ENCODE data around the gene FAM120B. TPM values are rescaled to one million over a fixed set of nuclear protein-coding genes. Genes with fewer than 3 reads are reported as not detected.

FAM120B gene
- total RNA-seq, 6 experiments from 2014 or later = 9.5 to 15.7 (median 13.1) TPM

DNA sequence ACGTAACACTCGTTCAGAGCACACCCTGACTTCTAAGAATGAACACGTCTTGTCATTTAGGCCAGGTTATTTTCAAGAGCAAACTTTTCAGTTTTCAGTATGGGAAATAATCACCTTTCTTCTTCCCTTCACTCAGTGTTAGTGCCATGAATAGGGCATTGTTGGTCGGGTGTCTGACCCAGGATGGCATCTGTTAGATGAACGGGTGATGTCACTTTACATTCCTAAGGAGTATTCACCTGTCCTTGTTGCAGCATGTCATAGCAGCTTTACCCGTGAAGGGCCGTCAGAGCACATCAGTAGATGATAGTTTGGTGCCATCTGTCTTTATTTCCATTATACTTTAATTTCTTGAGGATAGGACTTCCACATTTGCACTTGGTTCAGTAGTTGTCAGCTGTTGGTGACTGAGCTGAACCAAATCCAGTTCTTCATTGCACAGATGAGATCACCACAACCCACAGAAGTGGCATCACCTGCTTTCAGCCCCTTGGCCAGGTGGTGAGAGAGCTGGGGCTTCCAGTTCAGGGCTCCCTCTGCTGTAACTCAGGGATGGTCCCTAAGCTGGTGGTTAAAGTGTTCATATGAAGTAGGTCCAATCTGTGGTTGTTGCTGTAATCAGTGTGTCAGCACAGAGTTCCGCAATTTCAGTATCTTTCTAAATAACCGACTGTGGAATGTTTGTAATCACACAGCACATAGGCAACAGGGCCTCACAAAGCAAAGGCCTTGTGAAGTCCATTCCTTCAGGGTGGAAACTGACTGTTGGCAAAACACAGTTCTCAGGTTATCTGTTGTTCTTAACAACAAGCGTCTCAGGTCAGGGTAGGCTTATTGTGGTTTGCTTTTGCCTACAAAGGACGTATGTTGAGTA is 68.2 kb downstream of the FAM120B start:
- Histone ChIP-seq H3K9me3 (no peaks in the 10 kb centered on the region), H3K4me3 (no peak overlapping the region), H3K4me1 (no peaks in the 10 kb centered on the region), H3K27ac (no peak overlapping the region), H3K36me3 (no peaks in the 10 kb centered on the region), H3K27me3 (no peaks in the 10 kb centered on the region)
- ATAC-seq (peak in 1 of 4 donors; percentile 19), DNase-seq (no peak)
- intact Hi-C loops (cut with DNase I) = no loop called here
- TF ChIP-seq, protein P1, sequence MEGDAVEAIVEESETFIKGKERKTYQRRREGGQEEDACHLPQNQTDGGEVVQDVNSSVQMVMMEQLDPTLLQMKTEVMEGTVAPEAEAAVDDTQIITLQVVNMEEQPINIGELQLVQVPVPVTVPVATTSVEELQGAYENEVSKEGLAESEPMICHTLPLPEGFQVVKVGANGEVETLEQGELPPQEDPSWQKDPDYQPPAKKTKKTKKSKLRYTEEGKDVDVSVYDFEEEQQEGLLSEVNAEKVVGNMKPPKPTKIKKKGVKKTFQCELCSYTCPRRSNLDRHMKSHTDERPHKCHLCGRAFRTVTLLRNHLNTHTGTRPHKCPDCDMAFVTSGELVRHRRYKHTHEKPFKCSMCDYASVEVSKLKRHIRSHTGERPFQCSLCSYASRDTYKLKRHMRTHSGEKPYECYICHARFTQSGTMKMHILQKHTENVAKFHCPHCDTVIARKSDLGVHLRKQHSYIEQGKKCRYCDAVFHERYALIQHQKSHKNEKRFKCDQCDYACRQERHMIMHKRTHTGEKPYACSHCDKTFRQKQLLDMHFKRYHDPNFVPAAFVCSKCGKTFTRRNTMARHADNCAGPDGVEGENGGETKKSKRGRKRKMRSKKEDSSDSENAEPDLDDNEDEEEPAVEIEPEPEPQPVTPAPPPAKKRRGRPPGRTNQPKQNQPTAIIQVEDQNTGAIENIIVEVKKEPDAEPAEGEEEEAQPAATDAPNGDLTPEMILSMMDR (IDR thresholded peaks at IDR 0.05) = no peak
- TF ChIP-seq POLR2A (IDR thresholded peaks at IDR 0.05) = no peak
- WGBS (ENCODE audit: insufficient coverage, low coverage, low lambda C conversion rate, missing lambda C conversion rate) = 83% methylated on average over 11 of the region's 11 CpGs

DNA sequence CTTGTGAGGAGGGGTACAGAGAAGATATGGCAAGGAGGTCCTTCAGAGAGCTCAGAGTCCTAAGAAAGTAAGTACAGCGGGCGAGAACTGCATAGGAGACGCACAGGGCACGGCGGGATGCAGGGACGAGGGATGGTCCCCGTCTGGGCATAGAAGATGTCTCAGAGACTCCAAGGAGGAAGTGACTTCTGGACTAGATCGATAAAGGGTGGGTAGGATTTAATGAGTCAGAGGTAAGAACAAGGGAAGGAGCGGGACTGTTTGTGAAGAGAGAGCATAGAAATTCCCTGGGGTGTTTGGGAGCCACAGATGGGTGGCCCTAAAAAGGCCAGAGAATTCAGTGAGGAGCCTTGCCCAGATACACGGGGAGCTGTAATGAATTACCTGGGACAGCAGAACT is 69.1 kb downstream of the FAM120B start:
- Histone ChIP-seq H3K27ac (no peak overlapping the region), H3K36me3 (no peaks in the 10 kb centered on the region), H3K4me1 (no peaks in the 10 kb centered on the region), H3K9me3 (no peaks in the 10 kb centered on the region), H3K27me3 (no peaks in the 10 kb centered on the region), H3K4me3 (no peak overlapping the region)
- no peak for TF ChIP-seq POLR2A (IDR thresholded peaks at IDR 0.05)
- TF ChIP-seq, protein P1 (IDR thresholded peaks at IDR 0.05) = no peak
- intact Hi-C loops (cut with DNase I) = no loop called here
- WGBS (ENCODE audit: insufficient coverage, low coverage, low lambda C conversion rate, missing lambda C conversion rate) = 88% methylated on average over 9 of the region's 10 CpGs
- DNase-seq (no peak), ATAC-seq (no peak)

DNA sequence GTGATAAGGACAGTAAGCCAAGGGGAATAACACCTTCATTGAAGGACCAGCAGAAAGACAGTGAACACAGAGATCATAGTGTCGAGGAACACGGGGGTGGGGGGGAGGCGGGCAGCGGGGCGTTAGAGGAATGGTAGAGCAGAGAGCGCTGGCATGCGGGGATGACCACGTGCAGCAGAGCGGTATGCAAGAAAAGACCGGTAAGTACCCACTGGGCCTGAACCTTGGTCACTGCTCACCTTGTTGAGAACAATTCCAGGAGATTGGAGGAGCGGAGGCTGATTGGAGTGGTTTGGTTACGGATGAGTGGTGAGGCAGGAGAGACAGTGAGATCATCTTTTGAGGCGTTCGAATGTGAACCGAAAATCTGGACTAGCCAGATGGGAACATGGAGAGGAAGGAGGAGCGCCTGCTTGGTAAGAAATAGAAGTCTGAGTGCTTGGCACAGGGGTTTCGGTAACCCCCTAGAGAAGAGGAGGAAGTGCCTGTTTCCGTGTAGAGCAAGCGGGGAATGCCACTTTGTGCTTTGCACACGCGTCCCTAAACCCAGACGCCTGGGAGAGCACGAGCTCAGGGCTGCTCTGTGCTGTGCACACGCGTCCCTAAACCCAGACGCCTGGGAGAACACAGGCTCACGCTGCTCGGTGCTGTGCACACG is 70.0 kb downstream of the FAM120B start:
- no peak for DNase-seq
- no peaks in the 10 kb centered on the region for H3K4me1 ChIP-seq
- ATAC-seq = no peak
- H3K36me3 ChIP-seq = no peaks in the 10 kb centered on the region
- TF ChIP-seq, protein P1 (IDR thresholded peaks at IDR 0.05) = no peak
- no peak for TF ChIP-seq POLR2A (IDR thresholded peaks at IDR 0.05)
- 94% methylated on average over 13 of the region's 29 CpGs for WGBS (ENCODE audit: insufficient coverage, low coverage, low lambda C conversion rate, missing lambda C conversion rate)
- no peak overlapping the region for H3K4me3 ChIP-seq
- no peaks in the 10 kb centered on the region for H3K27me3 ChIP-seq
- H3K27ac ChIP-seq = no peak overlapping the region
- no peaks in the 10 kb centered on the region for H3K9me3 ChIP-seq
- intact Hi-C loops (cut with DNase I) = no loop called here

DNA sequence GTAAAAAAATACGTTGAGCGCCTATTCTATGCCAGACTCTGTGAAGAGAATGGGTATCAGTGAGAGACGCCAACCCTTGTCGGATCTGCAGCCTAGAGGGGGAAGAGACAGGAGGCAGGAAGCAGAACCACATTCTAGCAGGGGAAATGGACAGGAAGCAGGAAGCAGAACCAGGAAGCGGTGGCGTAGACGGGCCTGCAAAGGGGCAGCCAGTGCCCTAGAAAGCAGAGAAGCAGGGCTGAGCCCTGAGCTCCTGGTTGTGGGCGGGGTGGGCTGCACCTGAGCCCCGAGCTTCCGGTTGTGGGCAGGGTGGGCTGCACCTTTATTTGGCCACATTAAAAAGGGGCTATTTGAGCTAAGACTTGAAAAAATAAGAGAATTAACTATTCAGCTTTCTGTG is 71.9 kb downstream of the FAM120B start:
- DNase-seq = no peak

More for the DNA sequence above, 71.9 kb downstream of the FAM120B start:
- intact Hi-C loops (cut with DNase I) = no loop called here
- H3K27ac ChIP-seq = no peak overlapping the region
- no peaks in the 10 kb centered on the region for H3K36me3 ChIP-seq
- H3K9me3 ChIP-seq = no peaks in the 10 kb centered on the region
- no peaks in the 10 kb centered on the region for H3K4me1 ChIP-seq
- ATAC-seq = peak; percentile 40 to 61 (median 52)
- WGBS (ENCODE audit: insufficient coverage, low coverage, low lambda C conversion rate, missing lambda C conversion rate) = 58% methylated on average over 9 of the region's 10 CpGs
- TF ChIP-seq POLR2A (IDR thresholded peaks at IDR 0.05) = no peak
- TF ChIP-seq, protein P1 (IDR thresholded peaks at IDR 0.05) = no peak
- no peak overlapping the region for H3K4me3 ChIP-seq
- no peaks in the 10 kb centered on the region for H3K27me3 ChIP-seq
